ENCODE results near the gene AMBRA1.

Gene AMBRA1, protein sequence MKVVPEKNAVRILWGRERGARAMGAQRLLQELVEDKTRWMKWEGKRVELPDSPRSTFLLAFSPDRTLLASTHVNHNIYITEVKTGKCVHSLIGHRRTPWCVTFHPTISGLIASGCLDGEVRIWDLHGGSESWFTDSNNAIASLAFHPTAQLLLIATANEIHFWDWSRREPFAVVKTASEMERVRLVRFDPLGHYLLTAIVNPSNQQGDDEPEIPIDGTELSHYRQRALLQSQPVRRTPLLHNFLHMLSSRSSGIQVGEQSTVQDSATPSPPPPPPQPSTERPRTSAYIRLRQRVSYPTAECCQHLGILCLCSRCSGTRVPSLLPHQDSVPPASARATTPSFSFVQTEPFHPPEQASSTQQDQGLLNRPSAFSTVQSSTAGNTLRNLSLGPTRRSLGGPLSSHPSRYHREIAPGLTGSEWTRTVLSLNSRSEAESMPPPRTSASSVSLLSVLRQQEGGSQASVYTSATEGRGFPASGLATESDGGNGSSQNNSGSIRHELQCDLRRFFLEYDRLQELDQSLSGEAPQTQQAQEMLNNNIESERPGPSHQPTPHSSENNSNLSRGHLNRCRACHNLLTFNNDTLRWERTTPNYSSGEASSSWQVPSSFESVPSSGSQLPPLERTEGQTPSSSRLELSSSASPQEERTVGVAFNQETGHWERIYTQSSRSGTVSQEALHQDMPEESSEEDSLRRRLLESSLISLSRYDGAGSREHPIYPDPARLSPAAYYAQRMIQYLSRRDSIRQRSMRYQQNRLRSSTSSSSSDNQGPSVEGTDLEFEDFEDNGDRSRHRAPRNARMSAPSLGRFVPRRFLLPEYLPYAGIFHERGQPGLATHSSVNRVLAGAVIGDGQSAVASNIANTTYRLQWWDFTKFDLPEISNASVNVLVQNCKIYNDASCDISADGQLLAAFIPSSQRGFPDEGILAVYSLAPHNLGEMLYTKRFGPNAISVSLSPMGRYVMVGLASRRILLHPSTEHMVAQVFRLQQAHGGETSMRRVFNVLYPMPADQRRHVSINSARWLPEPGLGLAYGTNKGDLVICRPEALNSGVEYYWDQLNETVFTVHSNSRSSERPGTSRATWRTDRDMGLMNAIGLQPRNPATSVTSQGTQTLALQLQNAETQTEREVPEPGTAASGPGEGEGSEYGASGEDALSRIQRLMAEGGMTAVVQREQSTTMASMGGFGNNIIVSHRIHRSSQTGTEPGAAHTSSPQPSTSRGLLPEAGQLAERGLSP (N-terminal part only)

DNA sequence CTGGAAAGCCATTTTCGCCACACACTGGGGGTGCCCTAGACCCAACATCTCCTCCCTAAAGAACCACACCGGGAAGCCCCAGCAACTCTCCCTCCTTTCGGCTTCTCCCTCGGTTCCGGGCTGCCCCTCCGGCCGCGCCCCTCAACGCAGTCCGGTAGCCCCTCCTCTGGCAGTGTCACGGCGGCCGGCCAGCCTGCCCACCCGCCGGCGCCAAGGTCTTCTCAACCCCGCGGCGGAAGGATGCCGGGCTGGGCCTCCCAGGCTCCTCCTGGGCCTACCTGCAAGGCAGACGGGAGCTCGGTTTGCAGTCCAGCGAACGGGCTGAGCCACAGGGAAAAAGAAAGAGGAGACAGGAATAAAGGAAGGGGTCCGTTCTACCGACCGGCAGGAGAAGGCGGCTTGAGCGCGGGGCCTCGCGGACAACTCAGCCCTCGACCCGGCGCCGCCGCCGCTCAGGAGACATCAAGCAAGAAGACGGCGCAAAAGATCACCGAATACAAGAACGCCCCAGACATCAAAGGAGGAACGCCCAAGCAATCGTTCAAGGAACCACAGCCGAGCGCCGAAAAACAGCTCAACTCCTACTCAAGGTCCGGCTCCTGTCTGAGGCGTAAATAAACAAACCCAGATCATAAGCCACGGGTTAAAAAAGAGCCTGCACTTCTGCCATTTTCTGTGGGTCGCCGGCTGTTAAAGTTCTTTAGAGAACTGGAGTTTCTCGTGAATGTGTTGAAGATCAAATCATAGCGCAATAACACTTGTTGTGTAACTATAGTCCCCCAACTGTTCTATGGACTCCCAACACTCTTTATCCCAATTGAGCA is at the start of gene AMBRA1:
TSS of gene AMBRA1 (minus strand) at position 474 of the 824 bp plus-strand sequence. CDS start 45,643 bp downstream, outside the sequence.
- DNase-seq (ENCODE audit: low spot score), result peak; percentile 79

DNA sequence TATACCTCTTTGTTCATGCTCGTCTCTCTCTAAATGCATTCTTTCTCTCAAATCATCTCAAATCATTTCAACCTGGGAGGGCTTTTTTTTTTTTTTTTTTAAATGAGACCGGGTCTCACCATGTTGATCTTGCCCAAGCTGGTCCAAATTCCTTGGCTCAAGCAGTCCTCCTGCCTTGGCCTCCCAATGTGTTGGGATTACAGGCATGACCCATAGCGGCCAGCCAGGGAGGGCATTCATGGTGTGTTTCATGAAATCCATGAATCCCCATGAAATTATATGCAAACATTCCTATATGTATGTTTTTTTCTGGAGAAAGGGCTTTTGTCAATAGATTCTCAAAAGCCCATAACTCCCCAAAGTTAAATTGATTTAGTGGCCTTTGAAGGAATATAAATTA is 49.7 kb upstream of the AMBRA1 start:
- no peak for DNase-seq (ENCODE audit: low spot score)

DNA sequence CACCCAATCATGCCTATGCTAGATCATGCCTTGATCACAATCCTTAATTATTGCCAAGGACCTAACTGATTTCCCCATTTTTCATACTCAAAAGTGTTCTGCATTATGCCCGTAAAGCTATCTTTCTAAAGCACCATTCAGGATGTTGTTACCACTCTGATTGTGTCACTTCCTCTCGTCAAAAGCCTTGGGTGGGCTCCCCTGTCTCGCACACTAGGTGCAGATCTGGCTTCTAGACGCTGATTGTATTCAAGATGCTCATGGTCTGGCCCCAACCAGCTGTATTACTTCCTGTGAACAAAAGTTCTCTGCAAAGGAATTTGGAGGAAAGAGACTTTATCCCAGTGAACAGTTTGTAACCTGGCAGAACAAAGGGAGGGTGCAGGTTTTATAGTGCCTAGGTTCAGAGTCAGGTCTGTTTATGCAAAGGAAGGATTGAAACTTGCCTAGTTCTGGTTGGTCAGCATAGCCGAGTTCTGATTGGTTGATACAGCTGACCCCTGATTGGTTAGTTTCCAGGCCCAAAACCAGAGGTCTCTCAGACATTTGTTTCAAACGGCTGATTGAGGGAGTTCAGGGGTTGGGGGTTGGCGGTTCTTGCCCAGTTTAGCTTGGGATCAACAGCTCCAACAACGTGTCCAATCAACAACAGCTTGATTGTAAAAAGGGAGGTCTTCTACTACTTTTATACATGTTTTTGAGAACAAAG is 49.0 kb upstream of the AMBRA1 start:
- no peak for DNase-seq (ENCODE audit: low spot score)

DNA sequence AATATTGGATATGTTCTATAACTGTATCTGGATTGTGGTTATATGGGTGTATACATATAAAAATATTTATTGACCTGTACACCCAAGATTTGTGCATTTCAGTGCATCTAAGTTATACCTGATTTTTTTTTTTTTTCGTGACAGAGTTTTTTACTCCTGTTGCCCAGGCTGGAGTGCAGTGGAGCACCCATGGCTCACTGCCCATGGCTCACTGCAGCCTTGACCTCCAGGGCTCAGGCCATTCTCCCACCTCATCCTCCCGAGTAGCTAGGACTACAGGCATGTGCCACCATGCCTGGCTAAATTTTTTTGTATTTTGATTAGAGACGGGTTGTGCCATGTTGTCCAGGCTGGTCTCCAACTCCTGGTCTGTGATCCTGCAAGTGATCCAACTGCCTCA is 47.8 kb upstream of the AMBRA1 start:
- no peak for DNase-seq (ENCODE audit: low spot score)

DNA sequence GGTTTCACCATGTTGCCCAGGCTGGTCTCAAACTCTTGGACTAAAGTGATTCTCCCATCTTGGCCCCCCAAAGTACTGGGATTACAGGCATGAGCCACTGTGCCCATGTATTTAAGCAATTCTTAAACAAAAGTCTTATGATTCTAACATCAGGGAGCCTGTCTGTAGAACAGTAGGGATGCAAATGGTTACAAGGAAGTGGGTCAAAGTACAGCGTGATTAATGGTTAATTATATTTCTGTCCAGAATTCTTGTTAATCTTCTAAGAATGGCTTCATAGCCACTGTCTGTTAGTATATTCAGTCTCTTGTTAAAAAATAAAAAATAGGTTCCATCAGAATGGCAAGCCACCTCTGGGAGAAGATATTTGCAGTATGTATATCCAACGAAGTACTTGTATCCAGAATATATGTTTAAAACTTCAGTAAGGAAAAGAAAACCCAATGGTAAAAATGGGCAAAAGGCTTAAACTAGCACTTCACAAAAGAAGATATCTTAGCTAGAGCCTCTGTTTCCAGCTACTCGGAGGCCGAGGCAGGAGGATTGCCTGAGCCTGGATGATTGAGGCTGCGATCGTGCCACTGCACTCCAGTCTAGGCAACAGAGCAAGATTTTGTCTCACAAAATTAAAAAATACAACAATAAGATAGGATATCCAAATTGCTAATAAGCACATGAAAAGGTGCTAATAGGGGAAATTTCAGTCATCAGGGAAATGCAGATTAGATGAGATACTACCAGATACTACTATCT is 46.4 kb upstream of the AMBRA1 start:
- no peak for DNase-seq (ENCODE audit: low spot score)

DNA sequence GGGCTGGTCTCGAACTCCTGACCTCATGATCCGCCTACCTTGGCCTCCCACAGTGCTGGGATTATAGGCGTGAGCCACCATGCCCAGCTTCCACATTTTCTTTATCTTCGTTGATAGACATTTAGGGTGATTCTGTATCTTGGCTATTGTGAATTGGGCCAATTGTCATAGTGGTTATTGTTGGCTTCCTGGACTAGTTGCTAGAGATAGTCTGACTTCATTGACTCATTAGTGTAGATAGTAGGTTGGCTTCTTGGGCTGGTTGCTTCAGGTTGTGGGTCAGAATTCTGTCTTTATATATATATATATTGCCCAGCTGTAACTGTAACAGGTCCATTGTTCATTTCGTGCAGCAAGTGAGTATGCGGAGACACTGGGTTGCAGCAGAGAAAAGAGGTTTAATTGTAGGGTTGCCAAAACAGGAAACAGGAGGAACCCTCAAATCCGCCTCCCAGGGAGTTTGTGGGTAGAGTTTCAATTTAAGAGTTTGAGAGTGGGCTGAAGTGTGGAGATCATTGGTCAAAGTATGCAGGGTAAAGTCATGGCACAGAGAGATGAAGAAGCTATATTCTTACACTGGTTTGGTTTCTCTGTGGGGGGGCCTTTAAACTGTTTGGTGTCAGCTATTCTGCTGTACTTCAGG is 45.5 kb upstream of the AMBRA1 start:
- no peak for DNase-seq (ENCODE audit: low spot score)

DNA sequence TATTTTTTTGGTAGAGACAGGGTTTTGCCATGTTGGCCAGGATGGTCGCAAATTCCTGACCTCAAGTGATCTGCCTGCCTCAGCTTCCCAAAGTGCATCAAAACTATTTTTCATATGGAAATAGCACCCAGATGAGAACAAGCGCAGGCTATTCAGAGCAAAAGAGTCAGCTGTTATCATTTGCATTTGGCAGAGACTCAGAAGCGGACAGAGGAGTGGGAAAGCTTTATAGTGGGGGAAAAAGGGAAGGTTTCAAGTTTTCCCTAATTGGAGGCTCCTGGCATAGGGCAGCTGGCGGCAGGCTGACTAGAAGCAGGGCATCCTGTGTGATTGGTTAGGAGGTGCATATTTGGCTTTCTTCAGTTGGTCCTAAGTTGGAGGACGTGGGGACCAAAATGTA is 43.7 kb upstream of the AMBRA1 start:
- no peak for DNase-seq (ENCODE audit: low spot score)

DNA sequence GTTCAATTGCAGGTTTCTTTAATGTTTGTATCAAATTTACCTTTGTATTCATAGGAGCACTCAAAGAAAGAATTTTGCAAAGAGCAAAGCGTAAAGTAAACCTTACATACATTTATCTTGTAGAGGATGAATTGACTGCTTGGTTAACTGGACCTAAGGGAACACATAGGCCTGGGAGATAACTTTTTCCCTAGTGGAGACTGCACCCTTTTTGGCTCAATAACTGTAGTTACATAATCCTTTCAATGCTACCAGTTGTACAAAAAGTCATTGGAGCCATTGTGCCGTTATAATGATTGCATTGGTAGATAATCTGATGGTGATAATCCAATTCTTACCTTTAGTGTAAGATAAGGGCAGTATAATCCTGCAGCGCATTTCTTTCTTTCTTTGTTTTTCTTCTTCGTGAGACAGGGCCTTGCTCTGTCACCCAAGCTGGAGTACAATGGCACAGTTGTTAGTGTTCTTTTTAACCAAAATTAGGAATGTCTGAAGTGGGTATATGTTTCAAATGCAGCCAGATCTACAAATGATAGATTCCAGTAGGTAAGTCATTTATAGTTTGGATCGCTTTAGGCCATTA is 41.8 kb upstream of the AMBRA1 start:
- no peak for DNase-seq (ENCODE audit: low spot score)

DNA sequence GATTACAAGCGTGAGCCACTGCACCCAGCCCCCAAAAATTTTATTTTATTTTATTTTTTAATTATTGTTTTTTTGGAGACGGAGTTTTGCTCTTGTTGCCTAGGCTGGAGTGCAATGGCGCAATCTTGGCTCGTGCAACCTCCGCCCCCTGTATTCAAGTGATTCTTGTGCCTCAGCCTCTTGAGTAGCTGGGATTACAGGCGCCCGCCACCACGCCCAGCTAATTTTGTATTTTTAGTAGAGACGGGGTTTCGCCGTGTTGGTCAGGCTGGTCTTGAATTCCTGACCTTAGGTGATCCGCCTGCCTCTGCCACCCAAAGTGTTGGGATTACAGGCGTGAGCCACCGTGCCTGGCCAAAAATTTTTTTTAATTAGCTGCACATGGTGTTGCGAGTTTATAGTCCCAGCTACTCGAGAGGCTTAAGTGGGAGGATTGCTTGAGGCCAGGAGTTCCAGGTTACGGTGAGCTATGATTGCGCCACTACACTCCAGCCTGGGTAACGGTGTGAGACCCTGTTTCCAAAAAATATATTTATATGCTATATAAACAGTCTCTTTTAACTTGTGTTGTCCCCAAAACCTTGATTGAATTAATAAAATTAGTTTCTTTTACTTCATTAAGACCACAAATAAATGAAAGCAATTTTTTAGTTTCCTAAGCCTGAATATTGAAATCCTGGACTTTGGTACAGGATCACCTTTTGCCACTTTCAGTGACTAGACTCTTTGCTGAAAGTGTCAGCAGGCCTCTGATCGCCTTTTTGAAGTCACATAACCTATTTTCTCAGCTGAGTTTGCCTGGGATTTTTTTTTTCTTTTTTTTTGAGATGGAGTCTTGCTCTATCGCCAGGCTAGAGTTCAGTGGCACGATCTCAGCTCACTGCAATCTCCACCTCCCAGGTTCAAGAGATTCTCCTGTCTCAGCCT is 39.7 kb upstream of the AMBRA1 start:
- DNase-seq (ENCODE audit: low spot score), result no peak

DNA sequence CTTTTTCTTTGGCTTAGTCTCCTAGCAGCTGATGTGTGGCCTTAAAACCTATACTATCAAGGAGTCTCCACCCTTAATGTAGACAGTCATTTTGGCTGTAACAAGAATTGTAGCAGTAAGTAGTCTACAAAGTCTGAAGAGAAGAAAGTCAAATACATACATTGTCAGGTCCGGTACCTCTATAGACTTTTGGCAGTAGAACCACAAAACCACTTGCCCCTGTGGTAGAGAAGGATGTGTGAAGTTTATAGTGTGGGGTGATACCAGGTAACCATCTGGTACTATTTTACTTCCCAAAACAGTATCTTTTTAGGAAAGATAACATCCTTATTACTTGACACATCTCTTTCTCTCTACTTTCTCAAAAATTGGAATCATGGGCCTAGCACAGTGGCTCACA is 38.7 kb upstream of the AMBRA1 start:
- no peak for DNase-seq (ENCODE audit: low spot score)

DNA sequence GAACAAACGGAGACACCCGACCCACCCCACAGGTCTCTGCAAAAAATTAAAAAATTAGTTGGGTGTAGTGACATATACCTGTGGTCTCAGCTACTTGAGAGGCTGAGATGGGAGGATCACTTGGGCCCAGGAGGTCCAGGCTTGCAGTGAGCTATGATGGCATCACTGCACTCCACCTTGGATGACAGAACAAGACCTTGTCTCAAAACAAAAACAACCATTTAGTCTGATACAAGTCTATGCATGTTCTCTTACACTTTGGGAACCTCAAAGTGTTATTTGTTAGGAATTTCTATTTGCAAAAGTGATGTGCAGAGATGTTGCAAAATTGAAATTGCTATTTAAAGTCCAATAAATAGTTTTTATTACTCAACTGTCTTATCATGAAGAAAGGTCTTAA is 37.9 kb upstream of the AMBRA1 start:
- no peak for DNase-seq (ENCODE audit: low spot score)

DNA sequence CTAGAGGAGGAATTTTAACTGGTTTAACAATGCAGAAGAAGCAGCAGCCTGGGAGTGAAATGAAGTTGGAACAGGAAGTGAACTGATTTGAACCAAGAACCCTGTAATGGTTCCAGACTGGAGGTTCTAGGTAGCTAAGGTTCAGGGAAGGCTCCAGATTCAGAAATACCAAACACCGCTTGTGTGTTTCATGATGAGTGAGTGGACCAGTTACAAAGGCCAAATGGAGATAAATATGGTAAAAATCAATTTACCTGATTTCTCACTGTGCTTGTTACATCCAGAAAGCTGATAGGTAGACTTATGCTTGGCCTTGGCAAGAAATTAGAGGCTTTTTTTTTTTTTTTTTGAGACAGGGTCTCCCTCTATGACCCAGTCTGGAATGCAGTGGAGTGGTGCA is 36.4 kb upstream of the AMBRA1 start:
- no peak for DNase-seq (ENCODE audit: low spot score)

DNA sequence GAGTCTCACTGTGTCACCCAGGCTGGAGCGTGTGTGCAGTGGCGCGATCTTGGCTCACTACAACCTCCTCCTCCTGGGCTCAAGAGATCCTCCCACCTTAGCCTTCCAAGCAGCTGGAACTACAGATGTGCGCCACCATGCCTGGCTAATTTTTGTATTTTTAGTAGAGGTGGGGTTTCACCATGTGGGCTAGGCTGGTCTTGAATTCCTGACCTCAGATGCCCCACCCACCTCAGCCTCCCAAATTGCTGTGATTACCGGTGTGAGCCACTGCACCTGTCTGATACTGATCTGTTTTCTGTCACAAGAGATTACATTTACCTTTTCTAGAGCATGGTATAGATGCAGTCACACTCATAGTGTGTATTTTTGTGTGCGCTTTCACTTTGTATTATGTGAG is 35.1 kb upstream of the AMBRA1 start:
- no peak for DNase-seq (ENCODE audit: low spot score)

DNA sequence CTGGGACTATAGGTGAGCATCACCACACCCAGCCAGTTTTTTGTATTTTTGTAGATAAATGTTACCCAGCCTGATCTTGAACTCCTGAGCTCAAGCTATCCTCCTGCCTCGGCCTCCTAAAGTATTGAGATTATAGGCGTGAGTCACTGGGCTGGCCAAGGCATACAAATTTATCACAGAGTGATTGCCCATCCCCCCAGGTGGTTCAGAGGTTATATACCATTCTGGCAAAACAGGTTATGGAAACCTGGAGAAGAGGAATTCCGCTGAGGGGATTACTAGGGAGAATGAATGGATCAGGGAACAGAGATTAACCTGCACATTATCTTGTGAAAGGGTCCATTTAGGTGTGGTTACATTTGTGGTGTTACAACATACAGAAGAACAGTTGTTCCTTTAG is 31.6 kb upstream of the AMBRA1 start:
- no peak for DNase-seq (ENCODE audit: low spot score)

DNA sequence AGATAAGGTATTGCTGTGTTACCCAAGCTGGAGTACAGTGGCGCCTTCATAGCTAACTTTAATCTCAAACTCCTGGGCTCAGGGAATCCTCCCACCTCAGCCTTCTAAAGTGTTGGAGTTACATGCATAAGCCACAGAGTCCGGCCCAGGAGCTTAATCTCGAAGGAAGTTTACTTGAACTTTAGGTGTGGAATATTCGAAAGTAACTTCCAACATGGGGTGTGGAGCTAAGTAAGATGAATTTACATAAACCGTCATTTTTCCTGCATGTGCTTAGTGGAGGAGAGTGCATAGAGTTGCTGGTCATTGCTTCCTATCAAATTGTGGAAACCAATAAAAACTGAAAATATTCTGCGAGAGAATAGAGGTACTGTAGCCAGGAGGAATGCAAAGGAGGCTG is 25.0 kb upstream of the AMBRA1 start:
- no peak for DNase-seq (ENCODE audit: low spot score)

DNA sequence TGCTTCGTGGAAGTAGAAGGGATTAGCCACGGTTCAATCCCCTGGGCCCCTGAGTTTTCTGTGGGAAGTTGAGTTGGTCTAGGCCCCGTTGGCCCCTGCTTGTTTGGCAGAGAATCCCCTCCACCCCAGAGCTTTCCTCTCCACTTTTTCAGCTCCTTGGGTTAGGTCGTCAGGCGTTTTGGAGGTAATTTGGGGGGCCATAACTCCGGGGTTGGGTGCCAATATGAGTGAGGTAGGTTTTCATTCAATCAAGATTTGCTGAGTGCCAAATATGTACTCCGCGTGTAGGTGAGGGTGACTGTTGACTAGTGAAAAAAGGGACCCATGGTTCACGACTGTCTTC is 24.1 kb upstream of the AMBRA1 start:
- no peak for DNase-seq (ENCODE audit: low spot score)

DNA sequence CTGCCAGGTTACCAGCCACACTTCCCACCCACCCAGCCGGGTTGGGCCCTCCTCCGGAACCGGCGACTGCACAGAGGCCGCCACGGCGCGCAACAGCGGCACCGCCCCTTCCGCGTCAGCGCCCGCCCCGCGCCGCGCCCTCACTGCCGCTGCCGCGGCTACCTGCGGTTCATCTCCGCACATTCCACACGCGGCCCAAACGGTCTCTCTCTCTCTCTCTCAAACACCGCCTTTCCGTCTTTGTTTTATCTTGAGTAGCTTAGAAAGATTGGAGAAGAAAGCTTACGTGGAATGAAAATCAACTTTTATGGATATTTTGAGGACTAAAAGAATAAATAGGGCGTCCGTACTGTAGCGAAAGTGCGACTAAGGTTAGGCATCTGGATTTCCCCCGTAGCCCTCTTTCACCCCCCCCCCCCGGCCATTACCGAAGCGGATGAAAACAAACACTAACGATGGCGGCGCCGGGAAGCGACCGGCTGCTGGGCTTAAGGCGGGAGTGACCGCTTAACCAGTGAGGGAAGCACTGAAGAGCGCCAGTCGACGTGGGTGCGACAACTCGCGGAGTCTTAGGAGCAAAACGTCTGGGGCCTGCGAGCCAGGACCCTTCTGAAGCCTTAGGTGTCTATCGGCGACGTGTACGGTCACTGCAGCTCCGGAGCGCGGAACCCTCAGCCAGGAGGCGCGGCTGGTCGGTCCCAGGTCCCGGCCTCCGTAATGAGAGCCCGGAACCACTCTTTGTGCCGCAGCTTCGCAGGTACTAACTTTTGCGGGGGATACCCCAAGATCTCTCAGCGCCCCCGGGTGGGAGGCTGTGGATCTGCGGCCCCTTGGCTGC is 23.5 kb upstream of the AMBRA1 start, which contains the start of the genes ATG13 and HARBI1:
TSS of gene ATG13 (plus strand) at position 420 of the 838 bp plus-strand sequence. CDS start 26,739 bp downstream, outside the sequence.
TSS of gene HARBI1 (minus strand) at position 94 of the 838 bp plus-strand sequence. CDS start 990 bp downstream, outside the sequence.
- DNase-seq (ENCODE audit: low spot score), result peak; percentile 92

Measured in germinal center (tissue), 1 donor.